ENCODE results near the gene IL1R2.

The IL1R2 gene

DNA sequence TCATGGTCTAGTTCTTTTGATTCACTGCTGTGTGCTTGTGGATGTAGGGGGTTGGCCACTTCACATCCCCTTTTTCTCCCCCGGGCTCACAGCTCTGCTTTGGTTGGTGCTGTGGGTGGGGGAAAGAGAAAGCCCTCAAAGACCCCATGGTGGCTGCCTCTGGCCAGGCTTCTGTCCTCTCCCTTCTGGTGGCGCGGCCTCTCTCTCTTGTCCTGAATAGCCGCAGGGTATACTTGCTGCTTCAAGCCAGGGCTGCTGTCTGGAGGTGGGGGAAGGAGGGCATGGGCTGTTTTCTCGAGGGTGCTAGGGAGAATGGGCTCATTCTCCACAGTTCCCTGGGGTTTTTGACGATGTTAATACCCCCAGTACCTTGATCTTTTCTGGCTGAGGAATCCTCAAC, 53.9 kb downstream of the IL1R2 start:
- no peak for TF ChIP-seq ZNF184 (tag by site-specific recombination; IDR thresholded peaks at IDR 0.05)
- TF ChIP-seq ZIC2 (tag by site-specific recombination; IDR thresholded peaks at IDR 0.05), result no peak
- TF ChIP-seq IKZF3 (tag by site-specific recombination; IDR thresholded peaks at IDR 0.05), result no peak
- POLR2A ChIA-PET, result no interaction called here
- no peak overlapping the region for H3K4me3 ChIP-seq (ENCODE audit: low read depth, low read length)
- H3K9me3 ChIP-seq (ENCODE audit: control insufficient read depth, insufficient read depth, low read depth, low read length), result no peaks in the 10 kb centered on the region
- H3K36me3 ChIP-seq (ENCODE audit: control insufficient read depth in 2 of 2, insufficient read depth in 1 of 2, low read length in 2 of 2), result no peaks in the 10 kb centered on the region
- CTCF ChIA-PET, result interaction anchor here (1.2 kb wide), 1 partner anchor 195 kb away, joined by 4 read pairs; no protein-coding TSS in a partner anchor
- no peak overlapping the region for H3K27ac ChIP-seq (ENCODE audit: extremely low read depth, low read depth, low read length)
- no peaks in the 10 kb centered on the region for H3K4me1 ChIP-seq (ENCODE audit: control insufficient read depth, insufficient read depth, low read length)

- TF ChIP-seq ZSCAN23 (tag by site-specific recombination; IDR thresholded peaks at IDR 0.05) (no peak), ZNF302 (tag by site-specific recombination; IDR thresholded peaks at IDR 0.05; ENCODE audit: low read depth) (no peak), ZNF404 (tag by site-specific recombination; IDR thresholded peaks at IDR 0.05) (no peak), ZNF514 (tag by site-specific recombination; IDR thresholded peaks at IDR 0.05) (no peak), GLIS2 (tag by site-specific recombination; IDR thresholded peaks at IDR 0.05) (no peak), ZBTB1 (tag by site-specific recombination; IDR thresholded peaks at IDR 0.05) (no peak), ZNF610 (tag by site-specific recombination; IDR thresholded peaks at IDR 0.05; ENCODE audit: borderline replicate concordance) (no peak), ZNF133 (tag by site-specific recombination; IDR thresholded peaks at IDR 0.05) (no peak), ZNF544 (tag by site-specific recombination; IDR thresholded peaks at IDR 0.05) (no peak), ZBTB11 (tag by site-specific recombination; conservative IDR thresholded peaks at IDR 0.05; ENCODE audit: low read depth) (no peak)
- TF ChIP-seq, protein P1, sequence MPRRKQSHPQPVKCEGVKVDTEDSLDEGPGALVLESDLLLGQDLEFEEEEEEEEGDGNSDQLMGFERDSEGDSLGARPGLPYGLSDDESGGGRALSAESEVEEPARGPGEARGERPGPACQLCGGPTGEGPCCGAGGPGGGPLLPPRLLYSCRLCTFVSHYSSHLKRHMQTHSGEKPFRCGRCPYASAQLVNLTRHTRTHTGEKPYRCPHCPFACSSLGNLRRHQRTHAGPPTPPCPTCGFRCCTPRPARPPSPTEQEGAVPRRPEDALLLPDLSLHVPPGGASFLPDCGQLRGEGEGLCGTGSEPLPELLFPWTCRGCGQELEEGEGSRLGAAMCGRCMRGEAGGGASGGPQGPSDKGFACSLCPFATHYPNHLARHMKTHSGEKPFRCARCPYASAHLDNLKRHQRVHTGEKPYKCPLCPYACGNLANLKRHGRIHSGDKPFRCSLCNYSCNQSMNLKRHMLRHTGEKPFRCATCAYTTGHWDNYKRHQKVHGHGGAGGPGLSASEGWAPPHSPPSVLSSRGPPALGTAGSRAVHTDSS (tag by site-specific recombination; IDR thresholded peaks at IDR 0.05), result no peak
- TF ChIP-seq, protein P2, sequence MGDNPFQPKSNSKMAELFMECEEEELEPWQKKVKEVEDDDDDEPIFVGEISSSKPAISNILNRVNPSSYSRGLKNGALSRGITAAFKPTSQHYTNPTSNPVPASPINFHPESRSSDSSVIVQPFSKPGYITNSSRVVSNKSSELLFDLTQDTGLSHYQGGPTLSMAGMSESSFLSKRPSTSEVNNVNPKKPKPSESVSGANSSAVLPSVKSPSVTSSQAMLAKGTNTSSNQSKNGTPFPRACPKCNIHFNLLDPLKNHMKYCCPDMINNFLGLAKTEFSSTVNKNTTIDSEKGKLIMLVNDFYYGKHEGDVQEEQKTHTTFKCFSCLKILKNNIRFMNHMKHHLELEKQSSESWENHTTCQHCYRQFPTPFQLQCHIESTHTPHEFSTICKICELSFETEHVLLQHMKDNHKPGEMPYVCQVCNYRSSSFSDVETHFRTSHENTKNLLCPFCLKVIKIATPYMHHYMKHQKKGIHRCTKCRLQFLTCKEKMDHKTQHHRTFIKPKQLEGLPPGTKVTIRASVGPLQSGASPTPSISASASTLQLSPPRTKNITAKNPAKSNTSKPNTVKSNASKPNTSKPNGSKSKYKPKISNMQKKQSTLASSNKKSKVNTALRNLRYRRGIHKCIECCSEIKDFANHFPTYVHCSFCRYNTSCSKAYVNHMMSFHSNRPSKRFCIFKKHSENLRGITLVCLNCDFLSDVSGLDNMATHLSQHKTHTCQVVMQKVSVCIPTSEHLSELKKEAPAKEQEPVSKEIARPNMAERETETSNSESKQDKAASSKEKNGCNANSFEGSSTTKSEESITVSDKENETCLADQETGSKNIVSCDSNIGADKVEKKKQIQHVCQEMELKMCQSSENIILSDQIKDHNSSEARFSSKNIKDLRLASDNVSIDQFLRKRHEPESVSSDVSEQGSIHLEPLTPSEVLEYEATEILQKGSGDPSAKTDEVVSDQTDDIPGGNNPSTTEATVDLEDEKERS (tag by site-specific recombination; IDR thresholded peaks at IDR 0.05), result no peak
- no peaks in the 10 kb centered on the region for H3K36me3 ChIP-seq (ENCODE audit: control insufficient read depth in 2 of 2, insufficient read depth in 1 of 2, low read length in 2 of 2)
- no peak overlapping the region for H3K27ac ChIP-seq (ENCODE audit: extremely low read depth, low read depth, low read length)
- CTCF ChIA-PET, result no interaction called here
- no peak overlapping the region for H3K4me3 ChIP-seq (ENCODE audit: low read depth, low read length)
- no peaks in the 10 kb centered on the region for H3K4me1 ChIP-seq (ENCODE audit: control insufficient read depth, insufficient read depth, low read length)
- POLR2A ChIA-PET, result no interaction called here
- H3K9me3 ChIP-seq (ENCODE audit: control insufficient read depth, insufficient read depth, low read depth, low read length), result no peaks in the 10 kb centered on the region
Observed at GRCh38 chr2:102046135-102046986, 54.6 kb downstream of the IL1R2 start.

Measured in HEK293 (cell line).